Bronchial epithelial cell (primary cell): ENCODE measurements around the gene SLC41A3. TPM values are rescaled to one million over a fixed set of nuclear protein-coding genes. Genes with fewer than 3 reads are reported as not detected.

ENCODE experiments used
- DNase-seq: peaks from one replicate; pipeline ENCODE4 v3.0.0-alpha.2; 2010; ENCODE audit warnings: low read depth
- FAIRE-seq: peaks from 2 replicates; lab custom pipeline; 2011; peaks lifted over from hg19 to GRCh38; lab: Jason Lieb, UNC
- H3K27me3 ChIP-seq: 2 replicates; pipeline ENCODE4 v1.5.1; 2011; ENCODE audit warnings: low read length; ENCODE audit not compliant: control insufficient read depth, insufficient read depth
- H3K36me3 ChIP-seq: 2 replicates; pipeline ENCODE4 v1.5.1; 2011; ENCODE audit warnings: low read length; ENCODE audit not compliant: control insufficient read depth, insufficient read depth
- H3K4me3 ChIP-seq: 2 replicates; pipeline ENCODE4 v1.5.1; 2011; ENCODE audit warnings: mild to moderate bottlenecking, low read depth, low read length, control low read depth
- CTCF ChIP-seq: IDR thresholded peaks from 2 replicates; pipeline ENCODE4 v1.5.1; 2011; ENCODE audit warnings: mild to moderate bottlenecking, moderate library complexity, low read length, control low read depth, inconsistent platforms; ENCODE audit not compliant: insufficient read depth, severe bottlenecking
- total RNA-seq: library from RNA; depleted of rRNA; stranded (reverse); fragments of >200 nt; gene quantifications from 2 replicates; pipeline ENCODE4 v1.2.1, GENCODE V29; 2014

SLC41A3 gene
- total RNA-seq, 1 donor from 2014 or later = 61.6 TPM

GRCh38 chr3:126109880-126110235, 25.9 kb upstream of the SLC41A3 start:
- FAIRE-seq = no peak

GRCh38 chr3:126109146-126109879, 25.4 kb upstream of the SLC41A3 start:
- Histone ChIP-seq H3K27me3 (no peaks in the 10 kb centered on the region), H3K4me3 (no peak overlapping the region), H3K36me3 (no peaks in the 10 kb centered on the region)
- no peak for DNase-seq
- no peak for FAIRE-seq
- no peak for TF ChIP-seq CTCF

More at GRCh38 chr3:126109880-126110235, 25.9 kb upstream of the SLC41A3 start:
- TF ChIP-seq CTCF = no peak
- no peaks in the 10 kb centered on the region for H3K36me3 ChIP-seq
- no peaks in the 10 kb centered on the region for H3K27me3 ChIP-seq
- no peak for DNase-seq
- H3K4me3 ChIP-seq = no peak overlapping the region

- FAIRE-seq (no peak), DNase-seq (no peak)
- Histone ChIP-seq H3K36me3 (no peaks in the 10 kb centered on the region), H3K4me3 (no peak overlapping the region), H3K27me3 (no peaks in the 10 kb centered on the region)
- no peak for TF ChIP-seq CTCF
These were observed 24.7 kb upstream of the SLC41A3 start for GRCh38 chr3:126108676-126109050.

GRCh38 chr3:126107957-126108675, 24.2 kb upstream of the SLC41A3 start:
- FAIRE-seq (no peak), DNase-seq (peak; percentile 4)
- no peak overlapping the region for H3K4me3 ChIP-seq

GRCh38 chr3:126107203-126107939, 23.4 kb upstream of the SLC41A3 start:
- H3K36me3 ChIP-seq = no peaks in the 10 kb centered on the region
- no peaks in the 10 kb centered on the region for H3K27me3 ChIP-seq
- no peak overlapping the region for H3K4me3 ChIP-seq
- DNase-seq = no peak
- TF ChIP-seq CTCF = no peak
- no peak for FAIRE-seq

More at GRCh38 chr3:126107957-126108675, 24.2 kb upstream of the SLC41A3 start:
- Histone ChIP-seq H3K27me3 (no peaks in the 10 kb centered on the region), H3K36me3 (no peaks in the 10 kb centered on the region)
- no peak for TF ChIP-seq CTCF
